Endothelial cell of umbilical vein (primary cell): ENCODE results near the gene RGS19.

ENCODE experiments used
- CTCF ChIP-seq, 2 donors: IDR thresholded peaks; 1 replicate in 1 of 2; 2 replicates in 1 of 2; pipeline ENCODE4 v1.5.1; 2011; ENCODE audit warnings: low read length in 2 of 2, mild to moderate bottlenecking in 2 of 2, moderate library complexity in 2 of 2, control low read depth in 1 of 2, inconsistent platforms in 1 of 2, low read depth in 1 of 2; ENCODE audit not compliant: insufficient read depth in 1 of 2; ENCODE audit errors: extremely low read depth in 1 of 2
- EZH2 ChIP-seq: IDR thresholded peaks from 2 replicates; pipeline ENCODE4 v1.6.1; 2012; ENCODE audit warnings: borderline replicate concordance, low read depth, mild to moderate bottlenecking, moderate library complexity, low read length, inconsistent platforms; ENCODE audit not compliant: severe bottlenecking
- MAX ChIP-seq: IDR thresholded peaks from 2 replicates; pipeline ENCODE4 v1.6.1; 2011; ENCODE audit not compliant: insufficient read depth, insufficient read length
- POLR2AphosphoS5 ChIP-seq: IDR thresholded peaks from 2 replicates; pipeline ENCODE4 v1.6.1; 2012; ENCODE audit warnings: low read depth, mild to moderate bottlenecking, control low read depth, low read length, moderate library complexity; ENCODE audit not compliant: insufficient read depth

GRCh38 chr20:64024141-64024990 is 55.0 kb downstream of the RGS19 start:
- no peak for TF ChIP-seq POLR2AphosphoS5
- TF ChIP-seq CTCF (IDR thresholded peaks at IDR 0.05; ENCODE audit: extremely low read depth in 1 of 2, insufficient read depth in 1 of 2, low read depth in 1 of 2, low read length in 2 of 2), result no peak
- no peak for TF ChIP-seq EZH2
- TF ChIP-seq MAX, result no peak
